GM21576 (cell line): ENCODE data around the gene CETP.
"Not testable (repeated sequence)": the region's sequence is repeated elsewhere in the genome, so short reads cannot be mapped to it uniquely, and the experiment has no call there.

Experiments
- ATAC-seq: cut with Tn5 transposase; IDR thresholded peaks from one replicate; pipeline ENCODE4 v1.9.1; 2021; ENCODE audit warnings: mild to moderate bottlenecking, moderate library complexity; ENCODE audit not compliant: unreplicated experiment

Gene CETP

DNA sequence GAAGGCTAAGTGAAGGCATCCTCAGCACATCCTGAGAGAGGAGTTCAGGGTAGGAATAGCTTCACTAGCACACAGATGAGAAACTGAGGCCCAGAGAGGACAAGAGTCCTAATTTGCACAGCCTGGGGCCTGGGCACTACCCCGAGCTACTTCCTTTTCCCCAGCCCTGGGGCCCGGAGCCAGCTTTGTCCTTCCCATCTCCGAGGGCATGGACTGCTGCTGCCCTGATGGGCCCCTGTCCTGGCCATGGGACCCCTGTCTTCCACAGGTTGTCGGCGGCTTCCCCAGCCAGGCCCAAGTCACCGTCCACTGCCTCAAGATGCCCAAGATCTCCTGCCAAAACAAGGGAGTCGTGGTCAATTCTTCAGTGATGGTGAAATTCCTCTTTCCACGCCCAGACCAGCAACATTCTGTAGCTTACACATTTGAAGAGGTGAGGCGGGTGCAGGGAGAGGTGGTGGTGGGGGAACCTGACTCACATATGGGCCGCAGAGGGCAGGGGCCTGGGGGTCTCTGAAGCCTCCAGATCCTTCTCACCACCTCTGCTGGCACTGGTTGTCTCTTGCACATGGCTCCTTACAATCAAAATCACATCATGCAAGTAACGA, 16.2 kb downstream of the CETP start:
- no peak for ATAC-seq

DNA sequence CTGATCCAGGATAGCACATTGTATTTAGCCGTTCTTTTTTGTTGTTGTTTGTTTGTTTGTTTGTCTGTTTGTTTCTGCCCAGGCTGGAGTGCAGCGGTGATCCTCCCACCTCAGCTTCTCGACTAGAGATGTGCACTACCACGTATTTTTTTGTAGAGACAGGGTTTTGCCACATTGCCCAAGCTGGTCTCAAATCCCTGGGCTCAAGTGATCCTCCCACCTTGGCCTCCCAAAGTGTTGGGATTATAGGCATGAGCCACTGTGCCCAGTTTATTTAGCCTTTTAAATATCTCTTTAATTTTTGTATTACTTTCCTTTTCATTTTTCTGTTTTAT, 18.4 kb downstream of the CETP start:
- ATAC-seq: no peak

DNA sequence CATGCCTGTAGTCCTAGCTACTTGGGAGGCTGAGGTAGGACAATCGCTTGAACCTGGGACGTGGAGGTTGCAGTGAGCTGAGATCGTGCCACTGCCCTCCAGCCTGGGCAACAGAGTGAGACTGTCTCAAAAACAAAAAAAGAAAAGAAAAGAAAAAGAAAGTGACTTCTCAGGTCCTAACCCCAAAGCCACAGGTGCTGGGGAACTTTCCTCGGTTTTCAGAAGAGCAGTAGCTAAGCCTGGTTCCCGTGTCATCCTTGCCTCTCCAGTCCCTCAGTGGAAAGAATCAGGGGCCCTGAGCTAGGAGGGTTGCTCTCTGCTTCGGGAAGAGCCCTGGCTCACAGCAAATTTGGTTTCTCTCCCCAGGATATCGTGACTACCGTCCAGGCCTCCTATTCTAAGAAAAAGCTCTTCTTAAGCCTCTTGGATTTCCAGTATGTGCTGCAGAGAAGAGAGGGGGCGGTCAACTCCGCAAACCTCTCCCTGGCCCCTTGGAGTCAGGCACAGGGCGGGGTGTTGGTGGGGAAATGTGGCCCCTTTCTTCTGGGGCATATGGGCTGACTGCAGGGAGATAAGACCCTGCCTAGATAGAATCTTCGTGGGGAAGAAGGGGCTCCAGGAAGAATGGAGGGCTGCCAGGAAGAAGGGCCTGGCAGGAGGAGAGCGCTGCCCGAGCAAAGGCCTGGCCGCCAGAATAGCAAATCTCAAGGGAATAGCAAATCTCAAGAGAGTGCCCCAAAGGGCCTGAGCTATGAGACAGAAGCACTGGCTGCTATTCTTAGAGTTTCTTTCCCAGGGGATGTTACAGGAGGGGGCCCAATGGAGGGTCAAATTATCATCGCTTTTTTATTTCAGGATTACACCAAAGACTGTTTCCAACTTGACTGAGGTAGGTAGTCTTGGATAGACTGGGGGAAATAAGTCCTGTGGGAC, 19.3 kb downstream of the CETP start:
- peak; percentile 39 for ATAC-seq

DNA sequence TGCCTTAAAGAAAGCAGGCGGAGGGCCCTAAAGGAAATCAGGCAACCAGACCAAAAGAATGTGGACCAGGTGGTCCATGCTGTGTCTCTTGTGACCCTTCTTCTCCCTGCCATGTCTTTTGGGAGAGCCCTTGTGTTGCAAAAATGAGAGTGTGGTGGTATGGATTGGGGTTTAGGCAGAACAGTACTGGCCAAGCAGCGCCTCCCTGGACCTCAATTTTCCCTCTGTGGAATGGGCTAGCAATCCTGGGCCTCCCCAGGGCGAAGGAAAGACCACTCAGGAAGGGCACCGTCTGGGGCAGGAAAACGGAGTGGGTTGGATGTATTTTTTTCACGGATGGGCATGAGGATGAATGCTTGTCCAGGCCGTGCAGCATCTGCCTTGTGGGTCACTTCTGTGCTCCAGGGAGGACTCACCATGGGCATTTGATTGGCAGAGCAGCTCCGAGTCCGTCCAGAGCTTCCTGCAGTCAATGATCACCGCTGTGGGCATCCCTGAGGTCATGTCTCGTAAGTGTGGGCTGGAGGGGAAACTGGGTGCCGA, 20.1 kb downstream of the CETP start:
- no peak for ATAC-seq

DNA sequence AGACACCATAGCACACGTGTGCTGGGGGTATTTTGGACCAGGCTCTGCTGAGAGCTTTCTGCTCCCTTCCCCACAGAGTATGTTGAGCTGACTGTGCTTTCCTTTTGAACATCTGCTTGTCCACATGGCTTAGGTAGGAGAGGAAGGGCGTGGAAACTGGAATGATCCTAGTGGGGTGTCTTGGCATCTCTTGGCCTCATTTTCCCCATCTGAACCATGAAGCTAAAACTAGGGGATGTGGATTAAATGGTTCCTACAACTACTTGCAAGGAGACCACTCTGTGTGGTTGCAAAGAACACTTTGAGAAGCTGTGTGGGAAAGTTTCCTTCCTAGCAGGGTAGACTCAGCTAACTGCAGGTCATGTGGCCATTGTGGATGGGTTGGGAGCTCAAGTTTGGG, 20.9 kb downstream of the CETP start:
- ATAC-seq: no peak

DNA sequence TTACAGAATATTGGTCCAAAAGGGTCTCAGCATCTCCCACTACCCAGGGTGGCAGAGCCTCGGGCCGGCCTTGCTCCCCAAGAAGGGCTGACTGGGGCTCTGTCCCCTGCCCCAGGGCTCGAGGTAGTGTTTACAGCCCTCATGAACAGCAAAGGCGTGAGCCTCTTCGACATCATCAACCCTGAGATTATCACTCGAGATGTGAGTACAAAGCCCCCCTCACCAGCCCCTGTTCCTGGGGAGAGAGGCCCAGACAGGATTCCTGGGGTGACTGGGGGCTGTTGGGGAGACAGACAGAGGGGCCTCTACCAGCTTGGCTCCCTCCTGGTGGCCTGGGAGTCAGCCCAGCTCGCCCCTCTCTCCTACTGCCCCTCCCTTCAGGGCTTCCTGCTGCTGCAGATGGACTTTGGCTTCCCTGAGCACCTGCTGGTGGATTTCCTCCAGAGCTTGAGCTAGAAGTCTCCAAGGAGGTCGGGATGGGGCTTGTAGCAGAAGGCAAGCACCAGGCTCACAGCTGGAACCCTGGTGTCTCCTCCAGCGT, 21.5 kb downstream of the CETP start:
- no peak for ATAC-seq

DNA sequence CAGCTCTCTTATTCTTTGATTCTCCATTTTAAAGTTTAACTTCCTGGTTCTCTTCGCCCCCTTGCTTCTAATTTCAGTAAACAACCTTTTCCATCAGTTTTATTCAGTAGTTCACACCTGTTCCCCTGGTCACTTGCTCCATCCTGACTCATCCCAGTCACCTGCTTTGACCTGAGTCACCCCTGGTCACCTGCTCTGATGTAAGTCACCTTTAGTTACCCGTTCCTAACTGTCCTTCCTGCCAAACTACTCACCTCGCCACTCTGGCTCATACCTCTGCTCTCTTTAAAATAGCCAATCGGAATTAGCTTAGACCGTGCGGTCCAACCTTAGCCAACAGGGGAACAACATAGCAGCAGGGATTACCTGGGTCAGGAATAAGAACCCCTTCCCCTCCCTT, 22.9 kb downstream of the CETP start:
- no peak for ATAC-seq

DNA sequence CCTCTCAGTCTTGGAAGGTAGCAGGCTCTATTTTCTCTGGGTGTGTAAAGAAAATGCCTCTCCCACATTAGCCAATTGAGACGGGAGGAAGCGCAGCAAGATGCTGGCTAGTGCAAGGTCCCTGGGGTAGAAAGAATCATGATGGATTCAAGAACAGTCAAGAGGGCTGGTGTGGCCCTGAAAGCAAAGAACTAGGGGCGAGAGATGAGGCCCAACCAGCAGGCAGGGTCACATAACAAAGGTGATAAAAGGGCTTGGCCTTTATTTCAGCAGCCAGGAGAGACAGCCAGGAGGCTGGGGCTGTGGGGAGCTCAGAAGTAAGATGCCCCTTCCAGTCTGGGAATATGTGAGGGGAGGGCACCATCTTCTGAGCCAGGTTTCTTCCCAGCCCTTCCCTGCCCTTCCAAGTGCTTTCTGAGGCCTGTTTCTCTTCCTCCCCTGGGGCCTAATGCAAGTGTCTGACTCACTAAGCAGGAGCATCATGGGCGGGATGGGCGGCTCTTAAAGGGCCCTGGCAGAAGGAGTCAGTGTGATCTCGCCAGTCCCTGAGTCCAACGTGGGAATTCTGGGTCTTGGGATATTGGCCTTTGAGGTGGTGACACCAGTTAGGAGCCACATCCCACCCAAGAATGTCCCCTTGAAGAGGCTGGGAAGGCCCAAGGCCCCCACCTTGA, 23.7 kb downstream of the CETP start:
- no peak for ATAC-seq

DNA sequence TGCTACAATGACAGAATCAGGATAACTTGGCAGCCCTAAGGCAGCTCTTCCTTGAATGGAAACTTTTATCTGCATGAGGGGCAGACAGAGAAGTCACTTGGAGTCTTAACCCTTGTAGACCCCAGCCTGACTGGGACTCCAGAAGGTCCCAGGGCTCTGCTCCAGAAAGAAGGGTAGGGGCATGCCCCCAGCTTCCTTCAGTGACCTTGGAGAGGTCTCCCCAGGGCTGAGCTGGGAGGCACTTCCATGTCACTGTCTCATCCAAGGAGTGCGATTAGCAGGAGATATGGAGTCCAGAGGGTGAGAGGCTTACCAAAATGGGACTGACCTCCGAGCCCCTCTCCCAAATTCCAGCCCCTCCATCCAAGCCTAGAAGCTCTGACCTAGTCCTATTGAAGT, 24.2 kb downstream of the CETP start:
- ATAC-seq: no peak

DNA sequence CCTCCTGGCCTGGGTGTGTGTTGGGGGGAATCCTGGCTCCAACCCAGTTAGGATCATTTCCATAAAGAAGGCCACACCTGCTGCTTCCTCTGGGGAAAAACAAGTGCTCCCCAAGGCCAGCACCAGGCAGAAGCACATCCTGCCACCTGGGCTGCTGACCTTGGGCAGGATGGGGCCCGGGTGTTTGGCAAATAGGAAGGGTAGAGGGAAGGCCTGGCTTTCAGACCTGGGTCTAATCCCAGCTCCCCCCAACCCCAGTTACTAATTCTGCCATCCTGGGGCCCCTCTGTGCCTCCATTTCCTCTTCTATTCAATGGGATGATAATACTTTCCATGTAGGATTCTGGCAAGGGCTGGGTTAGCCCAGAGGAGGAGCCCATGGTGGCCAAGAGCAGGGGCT, 24.6 kb downstream of the CETP start:
- ATAC-seq: no peak

DNA sequence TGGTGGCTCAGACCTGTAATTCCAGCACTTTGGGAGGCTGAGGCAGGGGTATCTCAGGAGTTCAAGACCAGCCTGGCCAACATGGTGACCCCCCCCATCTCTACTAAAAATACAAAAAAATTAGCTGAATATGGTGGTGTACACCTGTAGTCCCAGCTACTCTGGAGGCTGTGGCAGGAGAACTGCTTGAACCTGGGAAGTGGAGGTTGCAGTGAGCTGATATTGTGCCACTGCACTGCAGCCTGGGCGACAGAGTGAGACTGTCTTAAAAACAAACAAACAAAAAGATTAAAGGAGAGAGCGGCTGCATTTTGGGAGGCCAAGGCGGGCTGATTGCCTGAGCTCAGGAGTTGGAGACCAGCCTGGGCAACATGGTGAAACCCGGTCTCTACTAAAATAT, 25.2 kb downstream of the CETP start:
- not testable (repeated sequence) for ATAC-seq

DNA sequence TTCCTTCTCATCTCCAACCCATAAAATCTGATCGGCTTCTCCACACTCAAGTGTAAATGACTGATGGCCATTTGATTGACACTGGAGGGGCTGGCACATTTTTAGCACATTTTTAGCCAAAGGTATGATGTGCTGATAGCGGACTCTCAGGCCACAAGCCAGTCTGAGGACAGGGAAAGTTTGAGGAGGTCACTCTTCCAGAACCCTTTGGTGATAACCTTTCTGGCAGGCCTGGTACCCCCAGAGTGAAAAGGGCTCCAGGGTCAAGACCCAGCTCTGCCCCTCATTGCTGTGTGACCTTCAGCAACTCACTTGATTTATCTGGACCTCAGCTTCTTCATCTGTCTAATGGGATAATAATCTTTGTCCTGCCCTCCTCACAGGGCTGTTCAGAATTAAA, 25.9 kb downstream of the CETP start:
- ATAC-seq: no peak

DNA sequence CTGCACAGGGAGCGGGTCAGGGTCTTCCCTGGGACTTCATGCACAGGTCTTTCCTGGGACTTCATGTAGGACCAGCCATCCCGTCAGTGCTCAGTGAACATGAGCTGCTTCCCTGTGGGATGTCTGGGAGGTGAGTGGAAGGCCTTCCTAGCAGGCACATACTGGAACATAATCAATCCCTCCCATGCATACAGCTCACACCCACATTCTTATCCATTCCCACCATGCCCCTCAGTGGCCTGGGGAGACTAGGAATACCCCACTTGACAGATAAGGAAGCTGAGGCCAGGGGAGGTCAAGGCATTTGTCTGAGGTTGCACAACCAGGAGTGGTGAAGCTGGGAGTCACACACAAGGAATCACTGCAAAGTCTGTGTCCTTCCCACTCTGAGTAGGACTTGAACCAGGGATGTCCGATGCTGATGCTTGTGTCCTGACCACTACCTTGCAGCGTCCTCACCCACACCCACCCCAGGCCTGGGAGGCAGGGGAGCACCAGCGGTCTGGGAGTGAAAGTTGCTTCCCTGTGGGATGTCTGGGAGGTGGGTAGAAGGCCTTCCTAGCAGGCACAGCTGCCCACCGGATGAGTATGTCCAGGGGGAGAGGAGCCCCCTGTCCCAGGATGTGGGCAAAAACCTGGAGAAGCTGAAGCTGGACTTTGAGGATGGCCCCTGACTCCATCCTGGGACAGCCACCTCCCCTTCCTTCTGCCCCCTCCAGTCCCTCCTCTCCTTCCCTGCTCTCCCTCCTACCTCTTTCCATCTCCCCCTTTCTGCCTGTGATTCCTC, 26.6 kb downstream of the CETP start:
- no peak for ATAC-seq

DNA sequence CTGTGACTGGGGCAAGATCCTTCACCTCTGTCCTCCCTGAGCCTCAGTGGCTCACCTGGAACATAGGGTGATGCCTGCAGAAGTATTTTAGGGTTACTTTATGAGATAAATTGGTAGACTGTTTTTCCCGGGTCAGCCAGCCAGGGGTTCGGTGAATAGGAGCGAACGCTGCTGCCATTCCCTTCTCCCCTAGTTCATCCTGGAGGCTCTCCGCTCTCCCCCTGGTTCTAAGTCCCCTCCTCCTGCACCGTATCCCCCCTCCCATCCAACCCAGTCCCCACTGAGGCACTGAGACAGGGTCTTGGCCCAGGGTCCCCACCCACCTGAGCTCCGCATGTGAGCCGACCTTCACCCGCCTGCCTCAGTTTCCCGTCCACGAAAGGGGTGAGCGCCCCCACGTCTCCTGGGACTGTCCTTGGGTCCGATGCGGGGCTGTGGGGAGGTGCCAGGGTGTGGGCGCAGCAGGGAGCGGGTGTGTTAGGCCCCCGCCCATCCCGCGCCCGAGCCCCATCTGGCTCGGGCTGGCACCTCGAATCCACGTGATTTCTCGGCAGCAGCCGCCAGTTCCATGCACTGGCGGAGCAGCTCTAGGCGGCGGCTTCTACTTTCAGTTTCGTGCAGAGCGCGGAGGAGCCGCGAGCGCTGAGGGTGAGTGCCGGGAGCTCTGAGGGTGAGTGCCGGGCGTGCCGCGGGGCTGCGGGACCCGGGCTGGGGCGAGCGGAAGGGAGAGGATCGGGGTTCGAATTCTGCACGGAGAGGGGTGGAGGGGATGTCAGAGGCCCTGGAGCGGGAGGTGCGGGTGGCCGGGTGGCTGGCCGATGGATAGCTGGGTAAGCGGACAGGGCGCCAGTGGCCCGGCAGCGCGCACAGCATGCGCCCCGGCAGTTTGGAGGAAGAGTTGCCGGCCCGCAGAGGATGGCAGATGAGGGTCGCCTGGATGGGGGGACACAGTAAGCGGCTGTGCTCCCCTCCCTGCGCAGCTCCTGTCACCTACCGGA, 27.5 kb downstream of the CETP start, which contains the start of gene NLRC5:
Gene NLRC5, plus strand, starts transcription at position 610 of the 998 bp plus-strand sequence. CDS start 31,156 bp downstream, outside the sequence.
- peak; percentile 64 for ATAC-seq

DNA sequence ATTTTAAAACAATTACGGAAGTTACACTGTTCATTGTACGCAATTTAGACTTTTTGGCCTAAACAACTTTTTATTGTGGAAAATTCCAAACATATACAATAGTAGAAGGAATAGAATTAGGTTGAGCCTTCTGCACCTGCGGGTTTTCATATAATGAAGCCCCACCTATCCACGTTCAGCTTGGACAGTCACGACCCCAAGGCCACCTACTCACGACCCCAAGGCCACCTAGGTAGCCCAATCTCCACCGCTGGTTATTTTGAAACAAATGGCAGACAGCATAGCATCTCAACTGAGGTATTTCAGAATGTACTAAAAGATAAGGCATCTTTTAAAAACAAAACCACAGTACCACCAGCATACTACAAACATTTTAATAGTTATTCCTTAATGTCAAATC, 28.2 kb downstream of the CETP start:
- no peak for ATAC-seq

DNA sequence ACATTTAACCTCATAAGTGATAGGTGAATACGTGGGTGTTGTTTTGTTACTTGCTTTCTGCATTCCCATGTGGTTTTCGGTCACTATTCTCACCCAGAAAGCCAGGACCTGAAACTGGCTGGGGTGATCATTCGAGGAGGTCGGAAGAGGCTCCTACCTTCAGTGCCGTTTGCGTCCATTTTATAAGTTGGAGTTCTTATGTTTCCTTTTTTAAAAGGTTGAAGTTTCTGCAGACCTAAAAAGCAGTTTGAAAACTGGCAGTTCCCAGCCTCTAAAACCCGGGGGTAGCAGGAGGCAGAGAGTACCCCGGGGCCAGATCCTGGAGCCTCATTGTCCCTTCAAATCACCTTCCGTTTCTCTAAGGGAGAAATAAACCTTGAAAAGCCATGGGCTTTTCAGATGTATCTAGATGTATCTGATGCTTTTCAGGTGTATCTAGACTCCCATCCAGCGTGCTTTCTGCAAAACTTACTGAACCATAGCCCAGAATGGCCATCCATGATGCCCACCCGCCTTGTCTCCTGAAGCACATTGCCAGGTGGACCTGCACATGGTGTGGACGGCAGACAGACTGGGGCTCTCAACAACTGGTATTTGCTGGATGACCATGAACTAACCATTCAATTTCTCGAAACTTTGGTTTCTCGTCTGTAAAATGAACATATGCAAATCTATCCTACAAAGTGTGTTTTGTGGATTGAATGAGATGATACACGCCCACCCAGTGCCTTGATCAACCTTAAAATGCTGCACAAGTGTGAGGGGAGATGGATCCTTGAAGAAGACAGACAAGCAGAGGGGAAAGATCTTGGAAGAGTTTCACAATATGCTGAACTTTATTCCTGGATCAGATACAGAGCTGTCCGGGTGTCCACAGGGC, 28.9 kb downstream of the CETP start:
- ATAC-seq: no peak

DNA sequence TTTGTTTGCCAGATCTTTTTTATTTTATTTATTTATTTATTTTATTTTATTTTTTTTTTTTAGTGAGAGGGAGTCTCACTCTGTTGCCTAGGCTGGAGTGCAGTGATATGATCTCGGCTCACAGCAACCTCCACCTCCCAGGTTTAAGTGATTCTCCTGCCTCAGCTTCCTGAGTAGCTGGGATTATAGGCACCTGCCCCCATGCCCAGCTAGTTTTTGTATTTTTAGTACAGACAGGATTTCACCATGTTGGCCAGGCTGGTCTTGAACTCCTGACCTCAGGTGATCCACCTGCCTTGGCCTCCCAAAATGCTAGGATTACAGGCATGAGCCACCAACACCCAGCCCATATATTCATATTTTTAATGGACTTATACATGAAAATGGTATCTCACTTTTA, 30.7 kb downstream of the CETP start:
- not testable (repeated sequence) for ATAC-seq

DNA sequence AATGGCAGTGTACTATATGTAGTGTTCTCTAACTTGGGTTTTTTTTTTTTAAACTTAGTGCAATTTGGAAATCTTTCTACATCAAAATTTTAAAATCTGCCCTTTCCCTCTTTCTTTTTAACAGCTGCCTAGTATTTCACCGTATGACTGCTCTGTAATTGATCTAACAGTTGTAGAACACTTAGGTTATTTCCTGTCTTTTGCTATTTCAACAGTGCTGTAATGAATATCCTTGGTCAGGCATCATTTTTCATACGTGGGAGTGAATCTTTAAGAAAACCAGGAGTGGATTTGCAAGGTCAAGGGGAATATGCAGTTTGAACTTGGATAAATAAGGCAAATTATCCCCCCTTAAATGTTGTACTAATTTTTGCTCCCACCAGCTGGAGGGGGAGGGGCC, 31.5 kb downstream of the CETP start:
- no peak for ATAC-seq
